H1 (cell line): ENCODE results near the gene F2RL2. TPM values are rescaled to one million over a fixed set of nuclear protein-coding genes. Genes with fewer than 3 reads are reported as not detected.

Experiments used
- CTCF ChIA-PET: fragments of 300-600 bp; sonication (Branson Sonifier 250); formaldehyde crosslinking; loops from one replicate; lab custom pipeline; 2021; ENCODE audit not compliant: partially characterized antibody; lab: Charles Lee
- POLR2A ChIA-PET: fragments of 300-600 bp; sonication (Branson Sonifier 250); formaldehyde crosslinking; loops from one replicate; lab custom pipeline; 2021; ENCODE audit warnings: inconsistent platforms; ENCODE audit not compliant: partially characterized antibody; lab: Charles Lee
- DNase-seq, 2 experiments: peaks; one replicate each; pipeline versions ENCODE4 v3.0.0 to v3.0.0-alpha.2; 2010 to 2022; ENCODE audit warnings: low spot score in 2 of 2, low read depth in 1 of 2, mixed read lengths in 1 of 2
- FAIRE-seq: peaks from 2 replicates; lab custom pipeline; 2011; peaks lifted over from hg19 to GRCh38; lab: Jason Lieb, UNC
- H2AFZ ChIP-seq: 2 replicates; pipeline ENCODE4 v1.8.1; 2012; ENCODE audit warnings: low read length, inconsistent platforms
- H2AK5ac ChIP-seq: 2 replicates; pipeline ENCODE4 v1.6.1; 2013; ENCODE audit warnings: low read depth, low read length
- H2BK120ac ChIP-seq: replicated peaks from 2 replicates; pipeline ENCODE3; 2013; ENCODE audit warnings: low read depth, low read length, inconsistent platforms
- H2BK12ac ChIP-seq: 2 replicates; pipeline ENCODE4 v1.6.1; 2013; ENCODE audit warnings: low read depth, low read length
- H2BK15ac ChIP-seq: 2 replicates; pipeline ENCODE4 v1.6.1; 2013; ENCODE audit warnings: low read length
- H2BK20ac ChIP-seq: 2 replicates; pipeline ENCODE4 v1.6.1; 2013; ENCODE audit warnings: low read length
- H2BK5ac ChIP-seq: 2 replicates; pipeline ENCODE4 v1.6.1; 2013; ENCODE audit warnings: low read depth, low read length
- H3K14ac ChIP-seq: 2 replicates; pipeline ENCODE4 v1.6.1; 2013; ENCODE audit warnings: inconsistent platforms; ENCODE audit not compliant: insufficient read length
- H3K18ac ChIP-seq: 2 replicates; pipeline ENCODE4 v1.6.1; 2013; ENCODE audit warnings: low read length; ENCODE audit errors: extremely low read depth
- H3K23ac ChIP-seq: 2 replicates; pipeline ENCODE4 v1.6.1; 2013; ENCODE audit warnings: inconsistent platforms; ENCODE audit not compliant: insufficient read length
- H3K23me2 ChIP-seq: 2 replicates; pipeline ENCODE4 v1.6.1; 2013; ENCODE audit warnings: low read depth, low read length
- H3K27ac ChIP-seq: 2 replicates; pipeline ENCODE4 v1.6.1; 2011; ENCODE audit warnings: low read depth, low read length, inconsistent platforms
- H3K27me3 ChIP-seq, 4 experiments: replicated peaks in 1 of 4; 1 replicate in 1 of 4; 2 replicates in 3 of 4; pipeline versions ENCODE4 v1.6.1 to v1.8.1; 2011 to 2013; ENCODE audit warnings: low read length in 3 of 4, mild to moderate bottlenecking in 3 of 4, inconsistent platforms in 2 of 4, mixed read lengths in 2 of 4, moderate library complexity in 1 of 4; ENCODE audit not compliant: control insufficient read depth in 3 of 4, insufficient read depth in 3 of 4; ENCODE audit errors: extremely low read depth in 1 of 4
- H3K36me3 ChIP-seq, 4 experiments: 2 replicates each; pipeline versions ENCODE4 v1.6.1 to v1.8.1; 2011 to 2013; ENCODE audit warnings: mild to moderate bottlenecking in 4 of 4, low read length in 3 of 4, moderate library complexity in 2 of 4, control low read depth in 1 of 4, inconsistent platforms in 1 of 4; ENCODE audit not compliant: insufficient read depth in 4 of 4, control insufficient read depth in 2 of 4
- H3K4ac ChIP-seq: replicated peaks from 2 replicates; pipeline ENCODE3; 2013; ENCODE audit warnings: low read length, low read depth, mixed read lengths, inconsistent platforms; ENCODE audit not compliant: insufficient read length
- H3K4me1 ChIP-seq, 4 experiments: replicated peaks in 1 of 4; 1 replicate in 1 of 4; 2 replicates in 3 of 4; pipeline versions ENCODE4 v1.6.1 to v1.8.1; 2011 to 2013; ENCODE audit warnings: low read length in 3 of 4, inconsistent platforms in 2 of 4, mixed read lengths in 1 of 4; ENCODE audit not compliant: insufficient read depth in 4 of 4, control insufficient read depth in 3 of 4
- H3K4me2 ChIP-seq, 2 experiments: 2 replicates each; pipeline versions ENCODE4 v1.6.1 to v1.8.1; 2011 to 2013; ENCODE audit warnings: low read depth in 2 of 2, low read length in 2 of 2, control low read depth in 1 of 2, inconsistent platforms in 1 of 2, mild to moderate bottlenecking in 1 of 2; ENCODE audit not compliant: insufficient read depth in 1 of 2
- H3K4me3 ChIP-seq, 4 experiments: fragments of 200-600, 300-600 bp in 1 of 4; sonication (generic), shearing (Covaris generic), sonication (Bioruptor Twin) in 1 of 4; 2 replicates each; pipeline versions ENCODE4 v1.5.1 to v1.8.1; 2011 to 2016; ENCODE audit warnings: low read length in 4 of 4, low read depth in 3 of 4, control low read depth in 2 of 4, inconsistent platforms in 2 of 4, mild to moderate bottlenecking in 2 of 4, mixed read lengths in 1 of 4, moderate library complexity in 1 of 4; ENCODE audit not compliant: insufficient read depth in 2 of 4; ENCODE audit errors: extremely low read depth in 1 of 4
- H3K56ac ChIP-seq: replicated peaks from 2 replicates; pipeline ENCODE3; 2013; ENCODE audit warnings: low read depth, mild to moderate bottlenecking, mixed read lengths, low read length, inconsistent platforms; ENCODE audit not compliant: insufficient read length
- H3K79me1 ChIP-seq: 2 replicates; pipeline ENCODE4 v1.6.1; 2013; ENCODE audit warnings: low read depth, low read length, control low read depth
- H3K79me2 ChIP-seq, 2 experiments: 2 replicates each; pipeline versions ENCODE4 v1.6.1 to v1.8.1; 2012 to 2013; ENCODE audit warnings: low read length in 2 of 2, mild to moderate bottlenecking in 2 of 2, inconsistent platforms in 1 of 2; ENCODE audit not compliant: insufficient read depth in 2 of 2, control insufficient read depth in 1 of 2
- H3K9ac ChIP-seq, 4 experiments: replicated peaks in 1 of 4; 1 replicate in 1 of 4; 2 replicates in 3 of 4; pipeline versions ENCODE4 v1.6.1 to v1.8.1; 2011 to 2013; ENCODE audit warnings: low read depth in 3 of 4, low read length in 3 of 4, control low read depth in 2 of 4, mild to moderate bottlenecking in 2 of 4, moderate library complexity in 2 of 4, inconsistent platforms in 1 of 4; ENCODE audit errors: extremely low read depth in 1 of 4
- H3K9me3 ChIP-seq, 2 experiments: 2 replicates each; pipeline versions ENCODE4 v1.6.1 to v1.8.1; 2012 to 2013; ENCODE audit warnings: mild to moderate bottlenecking in 2 of 2, moderate library complexity in 2 of 2, control low read depth in 1 of 2, inconsistent platforms in 1 of 2, low read depth in 1 of 2, low read length in 1 of 2, mixed read lengths in 1 of 2; ENCODE audit not compliant: insufficient read depth in 2 of 2
- H4K20me1 ChIP-seq, 2 experiments: replicated peaks in 1 of 2; 2 replicates each; pipeline versions ENCODE3 to v1.8.1; 2011 to 2013; ENCODE audit warnings: inconsistent platforms in 2 of 2, low read length in 2 of 2, mild to moderate bottlenecking in 1 of 2; ENCODE audit not compliant: insufficient read depth in 2 of 2, control insufficient read depth in 1 of 2
- H4K5ac ChIP-seq: 2 replicates; pipeline ENCODE4 v1.6.1; 2013; ENCODE audit warnings: low read length, low read depth, mixed read lengths, inconsistent platforms; ENCODE audit not compliant: insufficient read length
- H4K8ac ChIP-seq: 2 replicates; pipeline ENCODE4 v1.8.0; 2013; ENCODE audit warnings: mild to moderate bottlenecking, moderate library complexity, low read length, inconsistent platforms; ENCODE audit not compliant: insufficient read depth; ENCODE audit errors: extremely low read depth
- H4K91ac ChIP-seq: replicated peaks from 2 replicates; pipeline ENCODE3; 2013; ENCODE audit warnings: low read length, mixed read lengths, inconsistent platforms; ENCODE audit not compliant: insufficient read length
- ASH2L ChIP-seq: fragments of 200-600, 300-600 bp; sonication (generic); IDR thresholded peaks from one replicate; pipeline ENCODE4 v1.7.1; 2017; ENCODE audit warnings: low read length
- CTCF ChIP-seq, 3 experiments: IDR thresholded peaks; 1 replicate in 2 of 3; 2 replicates in 1 of 3; pipeline versions ENCODE4 v1.5.1 to v1.6.1; 2011; ENCODE audit warnings: low read length in 3 of 3, mild to moderate bottlenecking in 3 of 3, inconsistent platforms in 2 of 3, low read depth in 1 of 3, moderate library complexity in 1 of 3; ENCODE audit not compliant: insufficient read depth in 1 of 3; ENCODE audit errors: control extremely low read depth in 1 of 3
- HDAC6 ChIP-seq: IDR thresholded peaks from one replicate; pipeline ENCODE4 v1.7.1; 2012; ENCODE audit warnings: low read depth, mild to moderate bottlenecking, inconsistent platforms, low read length, moderate library complexity
- JUN ChIP-seq: IDR thresholded peaks from 2 replicates; pipeline ENCODE4 v1.6.1; 2011; ENCODE audit warnings: low read depth, mild to moderate bottlenecking, improper control_type of control experiment, low read length
- KDM5A ChIP-seq: fragments of 200-600 bp; IDR thresholded peaks from 2 replicates; pipeline ENCODE4 v1.7.1; 2012; ENCODE audit warnings: mild to moderate bottlenecking, low read length, inconsistent platforms, mixed read lengths
- WGBS, 2 experiments: shearing (Covaris generic) in 1 of 2; methylation state at CpG; one replicate each; pipeline versions ENCODE4 v1.1.6 to v1.1.7; 2013 to 2015; ENCODE audit warnings: low lambda C conversion rate in 2 of 2, mixed read lengths in 2 of 2, inconsistent platforms in 1 of 2, low coverage in 1 of 2, missing lambda C conversion rate in 1 of 2; ENCODE audit not compliant: insufficient replicate concordance in 2 of 2, insufficient coverage in 1 of 2, insufficient read length in 1 of 2; ENCODE audit errors: extremely low coverage in 1 of 2, missing lambda C conversion rate in 1 of 2; 5-methylcytosine and 5-hydroxymethylcytosine counted together
- polyA plus RNA-seq, 7 experiments: library from polyadenylated mRNA; depleted of rRNA in 3 of 7; stranded (reverse) in 5 of 7; unstranded in 2 of 7; fragments of >200 nt in 5 of 7; fragments of 200-250 nt in 2 of 7; gene quantifications; 1 replicate in 5 of 7; 2 replicates in 1 of 7; 4 replicates in 1 of 7; pipeline versions ENCODE4 v1.2.1 to v1.2.3, GENCODE V29; 2011 to 2013; ENCODE audit warnings: missing spikeins in 2 of 7, mixed read lengths in 2 of 7
- total RNA-seq: library from RNA; stranded (reverse); fragmentation: NEBNext Ultra II Directional; extraction: Animal tissue kit (Norgen Biotek cat#: 25700); gene quantifications from 2 replicates; pipeline ENCODE4 v1.2.1, GENCODE V29; 2021

F2RL2 gene
- total and polyA plus RNA-seq, 2 of the 8 experiments (the other 6 are each of a cell fraction or from before 2014, with no cell fraction given), result 0.03 to 0.07 TPM

- Histone ChIP-seq H2BK120ac (no peak overlapping the region), H4K5ac (no peak overlapping the region), H3K27ac (no peak overlapping the region), H3K27me3 (no peaks in the 10 kb centered on the region), H3K79me1 (no peaks in the 10 kb centered on the region), H2BK5ac (no peak overlapping the region), H3K4me3 (no peak overlapping the region), H3K9ac (no peak overlapping the region), H3K4me1 (no peaks in the 10 kb centered on the region), H4K91ac (no peak overlapping the region), H4K20me1 (no peaks in the 10 kb centered on the region), H3K36me3 (peaks cover 0 to 5% (median 0%) of the 10 kb centered on the region in 4 experiments; a peak in 2 of 8 replicates), H3K4me2 (no peak overlapping the region)
- TF ChIP-seq ASH2L (no peak), JUN (no peak), HDAC6 (no peak), CTCF (IDR thresholded peaks at IDR 0.05; ENCODE audit: control extremely low read depth in 1 of 3, insufficient read depth in 1 of 3, low read depth in 1 of 3, low read length in 3 of 3) (no peak), KDM5A (no peak)
- TF ChIP-seq, all 59 proteins: peak for 0
- no peak overlapping the region for H2BK20ac ChIP-seq
- no peak overlapping the region for H2AK5ac ChIP-seq
- no peak overlapping the region for H3K23ac ChIP-seq
- FAIRE-seq, result no peak
- no peak overlapping the region for H2BK12ac ChIP-seq
- no peaks in the 10 kb centered on the region for H3K23me2 ChIP-seq
- peaks cover 0 to 9% of the 10 kb centered on the region in 2 experiments; a peak in 2 of 4 replicates for H3K9me3 ChIP-seq
- no peak overlapping the region for H2BK15ac ChIP-seq
- DNase-seq, result no peak
- H2AFZ ChIP-seq, result no peak overlapping the region
- ChIA-PET CTCF (interaction anchor here (1.1 to 2.4 kb wide), 4 partner anchors 10 to 121 kb away, joined by 3 to 11 read pairs (median 3); no protein-coding TSS in a partner anchor), POLR2A (interaction anchor here (1.5 kb wide), 1 partner anchor 9 kb away, joined by 3 read pairs; no protein-coding TSS in a partner anchor)
- no peak overlapping the region for H3K14ac ChIP-seq
- H3K4ac ChIP-seq, result no peak overlapping the region
- WGBS, 2 experiments, result 84% methylated on average over 3 of the region's 3 CpGs; no CpG with 5 or more reads in 1 of the 2 experiments
- no peak overlapping the region for H4K8ac ChIP-seq
- no peaks in the 10 kb centered on the region for H3K79me2 ChIP-seq
- no peak overlapping the region for H3K18ac ChIP-seq
- H3K56ac ChIP-seq, result no peak overlapping the region
Measured at GRCh38 chr5:76652809-76653414, 29.7 kb upstream of the F2RL2 start.
